NCI-H2081 (cell line): Measurements from ENCODE around the gene DPP7.
"Not testable (repeated sequence)": the region's sequence is repeated elsewhere in the genome, so short reads cannot be mapped to it uniquely, and the experiment has no call there.

Experiments used
- DNase-seq, 2 experiments: peaks; one replicate each; lab custom pipeline; 2025; lab: John Stamatoyannopoulos, UW

The DPP7 gene

GRCh38 chr9:137070906-137071275, 43.6 kb downstream of the DPP7 start:
- no peak for DNase-seq

DNA sequence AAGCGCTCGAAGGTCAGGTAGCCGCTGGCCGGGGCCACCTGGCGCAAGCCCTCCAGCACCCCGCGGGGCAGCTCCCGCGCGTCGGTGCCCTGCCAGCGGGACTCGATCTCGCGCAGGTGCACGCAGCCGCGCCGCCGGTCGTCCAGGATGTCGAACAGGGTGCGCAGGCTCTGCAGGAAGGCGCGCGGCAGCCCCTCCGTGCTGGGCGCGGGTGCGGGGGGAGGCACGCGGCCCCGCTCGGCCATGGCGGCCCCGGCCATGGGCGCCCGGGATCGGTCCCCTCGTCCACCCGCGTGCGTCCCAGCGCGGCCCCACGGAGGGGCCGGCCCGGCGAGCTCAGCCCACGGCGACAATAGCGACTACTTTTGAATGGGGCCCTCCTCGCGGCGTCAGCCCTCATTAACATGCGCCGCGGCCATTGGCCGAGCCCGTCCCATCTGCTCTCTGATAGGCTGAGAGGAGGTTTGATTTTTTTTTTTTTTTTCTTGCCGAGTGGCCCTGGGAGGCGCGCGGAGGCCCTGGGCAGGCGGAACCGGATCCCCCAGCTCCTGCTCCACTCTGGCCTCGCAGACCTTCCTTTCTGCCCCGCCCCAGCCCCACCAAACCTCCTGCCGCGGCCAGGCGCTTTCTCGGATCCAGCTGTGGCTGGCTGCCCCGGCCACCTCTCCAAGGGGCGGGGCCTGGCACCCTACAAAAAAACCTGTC, 44.2 kb downstream of the DPP7 start, which contains the start of gene SAPCD2:
SAPCD2 (minus strand) TSS at position 357 of the 705 bp plus-strand sequence; CDS start at position 260, 97 bp downstream.
- peak; percentile 95 for DNase-seq

DNA sequence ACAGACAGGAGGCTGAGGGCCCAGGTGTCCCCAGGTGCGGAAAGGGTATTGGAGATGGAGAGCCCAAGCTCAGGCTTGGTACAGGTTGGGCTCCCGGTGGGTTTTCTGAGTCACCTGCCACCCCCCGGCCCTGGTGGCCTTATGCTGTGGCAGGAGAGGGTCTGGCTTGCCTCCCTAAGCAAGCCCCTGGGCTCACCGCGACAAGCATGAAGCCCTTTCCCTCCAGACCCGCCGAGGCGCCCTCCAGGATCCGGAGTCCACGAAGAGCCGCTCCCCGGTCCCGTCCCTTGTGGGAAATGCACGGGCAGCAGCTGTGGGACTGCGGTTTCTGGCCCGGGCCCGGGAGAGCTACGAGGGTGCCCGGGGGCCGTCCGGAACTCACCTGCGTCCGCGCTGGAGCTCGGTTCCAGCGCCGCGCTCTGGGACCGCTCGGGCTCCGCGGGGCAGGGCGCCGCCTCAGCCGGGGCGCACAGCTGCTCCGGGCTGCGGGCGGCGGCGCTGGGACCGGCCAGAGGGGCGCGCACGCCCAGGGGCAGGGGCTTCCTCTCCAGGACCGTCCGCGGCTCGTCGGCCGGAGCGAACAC, 44.9 kb downstream of the DPP7 start:
- DNase-seq = peak in 1 of 2 experiments; percentile 8

- peak in 1 of 2 experiments; percentile 3 for DNase-seq
Measured at GRCh38 chr9:137068539-137069507, 45.7 kb downstream of the DPP7 start.

DNA sequence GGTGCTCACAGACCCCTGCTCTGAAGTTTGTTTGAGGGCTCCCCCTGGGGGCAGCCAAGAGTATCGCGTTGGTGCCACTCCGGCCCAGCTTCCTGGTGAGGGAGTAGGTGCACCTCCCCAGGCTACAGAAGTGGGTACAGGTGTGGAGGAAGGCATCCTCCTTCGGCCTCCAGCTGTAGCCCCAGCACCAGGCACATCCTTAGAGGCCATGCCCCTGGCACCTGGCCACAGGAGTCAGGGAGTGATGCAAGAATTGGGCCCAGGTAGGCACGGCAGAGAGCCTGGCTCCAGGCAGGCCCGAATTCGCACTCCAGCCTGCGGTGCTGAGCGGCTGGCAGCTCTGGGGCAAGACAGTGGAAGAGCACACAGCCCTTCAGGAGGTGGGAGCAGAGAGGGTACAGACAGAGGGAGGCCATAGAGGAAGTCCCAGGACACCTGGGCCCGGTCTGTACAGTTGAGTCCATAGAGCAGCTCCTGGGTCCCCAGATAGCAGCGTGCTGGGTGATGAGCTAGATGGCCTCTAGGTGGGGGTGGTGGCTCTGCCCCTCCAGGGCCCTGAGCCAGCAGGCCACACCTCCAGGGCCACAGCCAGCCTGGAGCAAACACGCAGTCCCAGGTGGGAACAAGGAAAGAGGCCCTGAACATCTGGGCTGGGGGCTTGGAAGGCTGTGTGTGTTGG, 46.5 kb downstream of the DPP7 start:
- DNase-seq = peak; percentile 82 to 83

DNA sequence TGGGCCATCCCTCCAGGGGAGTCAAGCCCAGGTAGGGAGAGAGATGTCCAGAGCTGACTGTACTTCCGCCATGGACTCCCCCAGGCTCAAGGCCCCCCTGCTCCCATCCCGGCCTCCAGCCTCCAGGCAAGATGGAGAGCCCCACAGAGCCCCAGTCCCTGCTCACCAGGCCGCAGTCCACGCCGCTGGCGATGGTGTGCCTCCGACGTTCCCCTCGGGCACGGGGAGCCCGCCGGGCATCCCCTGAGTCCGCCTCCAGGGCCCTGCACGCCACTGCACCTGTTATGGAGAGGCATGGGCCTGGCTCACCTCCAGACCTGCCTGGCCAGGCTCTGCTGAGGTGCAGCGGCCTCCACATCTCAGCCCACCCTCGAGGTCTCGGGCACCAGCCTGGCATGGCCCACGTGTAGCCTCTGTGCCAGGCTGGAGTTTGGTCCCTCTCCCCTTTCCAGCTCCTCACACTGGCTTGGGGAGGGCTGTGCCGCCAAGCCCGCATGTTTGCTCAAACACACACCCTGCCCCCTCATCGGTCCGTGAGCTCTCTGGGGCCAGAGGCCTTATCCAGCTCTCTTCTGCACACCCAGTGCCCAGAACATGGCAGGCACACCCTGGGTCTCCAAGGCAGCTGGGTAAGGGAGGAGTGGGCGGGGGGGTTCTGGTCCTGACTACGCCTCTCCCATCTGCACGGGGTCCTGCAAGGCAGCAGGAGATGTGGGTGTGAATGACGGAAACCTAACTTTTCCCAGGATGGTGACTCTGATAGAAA, 48.3 kb downstream of the DPP7 start:
- no peak for DNase-seq

GRCh38 chr9:137065336-137065967, 49.1 kb downstream of the DPP7 start:
- DNase-seq = no peak

DNA sequence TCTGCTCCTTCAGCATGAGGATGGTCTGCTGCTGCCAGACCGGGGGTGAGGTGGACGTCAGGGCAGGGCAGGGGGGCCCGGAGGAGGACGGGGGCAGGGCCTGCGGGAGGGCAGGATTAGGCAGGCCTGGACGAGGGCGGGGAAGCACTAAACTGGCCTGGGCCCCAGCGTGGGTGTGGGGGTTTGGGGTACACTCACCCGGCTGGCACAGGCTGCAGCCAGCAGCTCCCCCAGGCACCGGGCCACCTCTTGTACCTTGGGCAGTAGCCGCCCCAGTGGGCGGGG, 49.7 kb downstream of the DPP7 start:
- no peak for DNase-seq

DNA sequence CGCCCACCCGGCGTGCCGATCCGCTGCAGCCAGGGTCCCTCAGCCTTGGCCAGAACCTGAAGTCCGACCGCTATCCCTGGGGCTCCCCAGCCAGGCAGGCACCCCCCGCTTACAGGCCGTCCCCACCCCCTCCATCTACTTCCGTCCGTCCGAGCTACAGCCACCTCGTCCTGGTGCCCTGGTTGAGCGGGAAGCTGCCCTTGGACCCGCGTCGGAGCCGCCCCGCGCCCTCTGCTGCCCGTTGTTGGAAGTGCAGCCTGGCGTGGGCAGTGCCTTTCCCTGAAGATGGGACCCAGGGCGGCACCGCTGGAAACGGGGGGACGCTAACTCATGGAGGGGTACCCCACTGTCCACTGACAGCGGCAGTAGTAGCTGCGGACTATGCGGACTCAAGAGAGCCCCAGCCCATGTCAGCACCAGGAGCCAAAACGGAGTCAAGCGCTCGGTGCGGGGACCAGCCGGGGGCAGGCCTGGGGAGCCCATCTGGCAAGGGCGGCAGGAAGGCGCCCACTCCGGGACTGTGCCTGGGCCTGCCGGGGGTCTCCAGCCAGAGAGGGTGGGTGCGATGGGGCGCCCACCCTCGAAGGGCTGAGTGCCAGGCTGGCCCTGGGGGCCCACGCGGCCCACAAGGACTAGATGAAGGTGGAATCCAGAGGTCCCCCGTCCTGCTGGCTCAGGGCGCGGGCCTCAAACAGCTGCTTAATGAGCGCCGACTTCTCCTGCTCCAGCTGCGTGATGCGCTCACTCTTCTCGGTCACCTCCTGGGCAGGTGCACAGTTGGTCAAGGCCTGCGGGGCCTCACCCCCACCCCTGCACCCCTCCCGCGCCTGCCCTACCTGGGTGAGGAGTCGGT, 50.3 kb downstream of the DPP7 start:
- DNase-seq = peak in 1 of 2 experiments; percentile 44

- no peak for DNase-seq
Measured at GRCh38 chr9:137063311-137064026, 51.1 kb downstream of the DPP7 start.

GRCh38 chr9:137062798-137063197, 51.7 kb downstream of the DPP7 start:
- DNase-seq = not testable (repeated sequence)

DNA sequence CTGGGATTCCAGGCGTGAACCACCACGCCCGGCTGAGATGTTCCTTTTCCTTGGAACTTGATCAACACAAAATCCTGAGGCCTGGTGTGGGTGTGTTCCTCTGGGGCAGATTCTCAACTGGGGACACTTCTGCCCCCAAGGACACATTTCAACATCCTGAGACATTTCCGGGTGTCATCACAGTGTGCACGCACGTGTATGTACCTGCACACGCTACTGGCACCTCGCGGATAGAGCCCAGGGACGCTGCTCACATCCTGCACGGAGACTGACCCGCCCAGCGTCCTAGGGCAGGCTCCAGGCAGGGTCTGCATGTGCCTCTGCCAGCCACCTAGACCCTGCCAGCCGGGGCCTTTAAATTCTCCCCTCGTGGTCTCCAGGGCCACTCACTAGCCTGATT, 52.1 kb downstream of the DPP7 start:
- no peak for DNase-seq
